ENCODE data around the gene TST. TPM values are rescaled to one million over a fixed set of nuclear protein-coding genes. Genes with fewer than 3 reads are reported as not detected.
A peak's percentile ranks its signal among the peaks of the same experiment; 100 is the strongest.

Gene TST
- total and polyA plus RNA-seq, 3 experiments from 2014 or later = 0.75 to 5.1 (median 3.7) TPM

- POLR2A ChIA-PET = no interaction called here
- H3K36me3 ChIP-seq (ENCODE audit: insufficient read depth, low read length) = no peaks in the 10 kb centered on the region
- Mint-ChIP-seq H3K4me1 (no peaks in the 10 kb centered on the region), H3K36me3 (no peaks in the 10 kb centered on the region), H3K27ac (no peak overlapping the region), H3K4me3 (no peak overlapping the region), H3K27me3 (peaks cover 0 to 10% of the 10 kb centered on the region in 2 donors), H3K9me3 (no peaks in the 10 kb centered on the region)
- DNase-seq = no peak
- H3K4me3 ChIP-seq (ENCODE audit: low read length) = no peak overlapping the region
- no peaks in the 10 kb centered on the region for H3K27me3 ChIP-seq (ENCODE audit: insufficient read depth, low read length, poor library complexity, severe bottlenecking)
- CTCF ChIA-PET = no interaction called here
- H3K27ac ChIP-seq (ENCODE audit: low read depth, low read length) = no peak overlapping the region
- H3K4me1 ChIP-seq (ENCODE audit: insufficient read depth, low read length) = no peaks in the 10 kb centered on the region
- no peaks in the 10 kb centered on the region for H3K9me3 ChIP-seq (ENCODE audit: low read length)
These were observed 6.9 kb downstream of the TST start for GRCh38 chr22:37012262-37012904.

GRCh38 chr22:37011472-37011871 is 7.8 kb downstream of the TST start:
- POLR2A ChIA-PET = no interaction called here
- H3K27ac Mint-ChIP-seq = no peak overlapping the region
- no peak overlapping the region for H3K4me3 Mint-ChIP-seq
- H3K36me3 Mint-ChIP-seq = peaks cover 0 to under 1% (median 0%) of the 10 kb centered on the region in 3 donors
- no peaks in the 10 kb centered on the region for H3K36me3 ChIP-seq (ENCODE audit: insufficient read depth, low read length)
- H3K4me3 ChIP-seq (ENCODE audit: low read length) = no peak overlapping the region
- H3K9me3 Mint-ChIP-seq = no peaks in the 10 kb centered on the region
- no peak for DNase-seq
- peaks cover 2 to 17% of the 10 kb centered on the region in 2 donors for H3K27me3 Mint-ChIP-seq
- CTCF ChIA-PET = interaction anchor here (0.9 kb wide), 1 partner anchor 10 kb away, joined by 4 read pairs; no protein-coding TSS in a partner anchor
- no peaks in the 10 kb centered on the region for H3K9me3 ChIP-seq (ENCODE audit: low read length)
- H3K27me3 ChIP-seq (ENCODE audit: insufficient read depth, low read length, poor library complexity, severe bottlenecking) = no peaks in the 10 kb centered on the region
- no peak overlapping the region for H3K27ac ChIP-seq (ENCODE audit: low read depth, low read length)
- no peaks in the 10 kb centered on the region for H3K4me1 Mint-ChIP-seq
- no peaks in the 10 kb centered on the region for H3K4me1 ChIP-seq (ENCODE audit: insufficient read depth, low read length)

GRCh38 chr22:37010976-37011375 is 8.3 kb downstream of the TST start:
- Mint-ChIP-seq H3K27me3 (peaks cover 6 to 17% of the 10 kb centered on the region in 2 donors), H3K36me3 (peaks cover 0 to 1% (median 0%) of the 10 kb centered on the region in 3 donors), H3K9me3 (no peaks in the 10 kb centered on the region), H3K4me3 (no peak overlapping the region), H3K27ac (no peak overlapping the region), H3K4me1 (no peaks in the 10 kb centered on the region)
- no peak overlapping the region for H3K27ac ChIP-seq (ENCODE audit: low read depth, low read length)
- H3K4me3 ChIP-seq (ENCODE audit: low read length) = no peak overlapping the region
- H3K9me3 ChIP-seq (ENCODE audit: low read length) = no peaks in the 10 kb centered on the region
- DNase-seq = no peak
- no peaks in the 10 kb centered on the region for H3K4me1 ChIP-seq (ENCODE audit: insufficient read depth, low read length)
- no peaks in the 10 kb centered on the region for H3K27me3 ChIP-seq (ENCODE audit: insufficient read depth, low read length, poor library complexity, severe bottlenecking)
- CTCF ChIA-PET = interaction anchor here (0.9 kb wide), 1 partner anchor 11 kb away, joined by 4 read pairs; no protein-coding TSS in a partner anchor
- no peaks in the 10 kb centered on the region for H3K36me3 ChIP-seq (ENCODE audit: insufficient read depth, low read length)
- POLR2A ChIA-PET = no interaction called here

GRCh38 chr22:37010174-37010573 is 9.1 kb downstream of the TST start:
- ChIA-PET POLR2A (no interaction called here), CTCF (no interaction called here)
- H3K4me1 ChIP-seq (ENCODE audit: insufficient read depth, low read length) = no peaks in the 10 kb centered on the region
- no peaks in the 10 kb centered on the region for H3K36me3 ChIP-seq (ENCODE audit: insufficient read depth, low read length)
- Mint-ChIP-seq H3K27me3 (peaks cover 12 to 19% of the 10 kb centered on the region in 2 donors), H3K4me1 (no peaks in the 10 kb centered on the region), H3K9me3 (no peaks in the 10 kb centered on the region), H3K27ac (no peak overlapping the region), H3K36me3 (peaks cover 0 to 1% (median 0%) of the 10 kb centered on the region in 3 donors), H3K4me3 (no peak overlapping the region)
- H3K27ac ChIP-seq (ENCODE audit: low read depth, low read length) = no peak overlapping the region
- no peak for DNase-seq
- H3K27me3 ChIP-seq (ENCODE audit: insufficient read depth, low read length, poor library complexity, severe bottlenecking) = no peaks in the 10 kb centered on the region
- H3K9me3 ChIP-seq (ENCODE audit: low read length) = no peaks in the 10 kb centered on the region
- H3K4me3 ChIP-seq (ENCODE audit: low read length) = no peak overlapping the region

- no peak overlapping the region for H3K27ac Mint-ChIP-seq
- CTCF ChIA-PET = no interaction called here
- no peak overlapping the region for H3K27ac ChIP-seq (ENCODE audit: low read depth, low read length)
These were observed 9.8 kb downstream of the TST start for GRCh38 chr22:37009490-37009889.

GRCh38 chr22:37008365-37008764 is 10.9 kb downstream of the TST start:
- peaks cover 0 to 1% (median 0%) of the 10 kb centered on the region in 3 donors for H3K36me3 Mint-ChIP-seq
- H3K27me3 Mint-ChIP-seq = peaks cover 21 to 29% of the 10 kb centered on the region in 2 donors
- H3K27ac ChIP-seq (ENCODE audit: low read depth, low read length) = no peak overlapping the region
- H3K27ac Mint-ChIP-seq = no peak overlapping the region
- no peaks in the 10 kb centered on the region for H3K9me3 Mint-ChIP-seq
- no peaks in the 10 kb centered on the region for H3K4me1 ChIP-seq (ENCODE audit: insufficient read depth, low read length)
- no peaks in the 10 kb centered on the region for H3K4me1 Mint-ChIP-seq
- no peak for DNase-seq
- no peaks in the 10 kb centered on the region for H3K9me3 ChIP-seq (ENCODE audit: low read length)
- no peak overlapping the region for H3K4me3 Mint-ChIP-seq
- POLR2A ChIA-PET = no interaction called here
- H3K4me3 ChIP-seq (ENCODE audit: low read length) = no peak overlapping the region
- H3K36me3 ChIP-seq (ENCODE audit: insufficient read depth, low read length) = no peaks in the 10 kb centered on the region
- CTCF ChIA-PET = interaction anchor here (1.2 kb wide), 1 partner anchor 14 kb away, joined by 4 read pairs; no protein-coding TSS in a partner anchor
- no peaks in the 10 kb centered on the region for H3K27me3 ChIP-seq (ENCODE audit: insufficient read depth, low read length, poor library complexity, severe bottlenecking)

More at GRCh38 chr22:37009490-37009889, 9.8 kb downstream of the TST start:
- Histone ChIP-seq H3K4me3 (ENCODE audit: low read length) (no peak overlapping the region), H3K27me3 (ENCODE audit: insufficient read depth, low read length, poor library complexity, severe bottlenecking) (no peaks in the 10 kb centered on the region), H3K36me3 (ENCODE audit: insufficient read depth, low read length) (no peaks in the 10 kb centered on the region), H3K9me3 (ENCODE audit: low read length) (no peaks in the 10 kb centered on the region), H3K4me1 (ENCODE audit: insufficient read depth, low read length) (no peaks in the 10 kb centered on the region)
- H3K4me3 Mint-ChIP-seq = no peak overlapping the region
- no peaks in the 10 kb centered on the region for H3K4me1 Mint-ChIP-seq
- H3K9me3 Mint-ChIP-seq = no peaks in the 10 kb centered on the region
- peaks cover 0 to 1% (median 0%) of the 10 kb centered on the region in 3 donors for H3K36me3 Mint-ChIP-seq
- POLR2A ChIA-PET = no interaction called here
- H3K27me3 Mint-ChIP-seq = peaks cover 13 to 26% of the 10 kb centered on the region in 2 donors
- DNase-seq = no peak

- no peak for DNase-seq
- Histone ChIP-seq H3K4me3 (ENCODE audit: low read length) (no peak overlapping the region), H3K27me3 (ENCODE audit: insufficient read depth, low read length, poor library complexity, severe bottlenecking) (no peaks in the 10 kb centered on the region), H3K9me3 (ENCODE audit: low read length) (no peaks in the 10 kb centered on the region), H3K4me1 (ENCODE audit: insufficient read depth, low read length) (no peaks in the 10 kb centered on the region), H3K27ac (ENCODE audit: low read depth, low read length) (no peak overlapping the region), H3K36me3 (ENCODE audit: insufficient read depth, low read length) (no peaks in the 10 kb centered on the region)
- Mint-ChIP-seq H3K9me3 (no peaks in the 10 kb centered on the region), H3K27ac (peak overlapping the region in 1 of 8 donors; percentile 40), H3K27me3 (peaks cover 28 to 33% of the 10 kb centered on the region in 2 donors), H3K4me3 (no peak overlapping the region), H3K4me1 (no peaks in the 10 kb centered on the region), H3K36me3 (peaks cover 0 to 1% (median 0%) of the 10 kb centered on the region in 3 donors)
- ChIA-PET CTCF (interaction anchor here (1.2 kb wide), 1 partner anchor 15 kb away, joined by 4 read pairs; no protein-coding TSS in a partner anchor), POLR2A (no interaction called here)
These were observed 11.6 kb downstream of the TST start for GRCh38 chr22:37007651-37008050.

- Histone ChIP-seq H3K4me1 (ENCODE audit: insufficient read depth, low read length) (no peaks in the 10 kb centered on the region), H3K9me3 (ENCODE audit: low read length) (no peaks in the 10 kb centered on the region), H3K27me3 (ENCODE audit: insufficient read depth, low read length, poor library complexity, severe bottlenecking) (no peaks in the 10 kb centered on the region), H3K27ac (ENCODE audit: low read depth, low read length) (no peak overlapping the region), H3K36me3 (ENCODE audit: insufficient read depth, low read length) (no peaks in the 10 kb centered on the region), H3K4me3 (ENCODE audit: low read length) (no peak overlapping the region)
- H3K9me3 Mint-ChIP-seq = no peaks in the 10 kb centered on the region
- H3K4me1 Mint-ChIP-seq = no peaks in the 10 kb centered on the region
- peaks cover 28 to 31% of the 10 kb centered on the region in 2 donors for H3K27me3 Mint-ChIP-seq
- no peak overlapping the region for H3K4me3 Mint-ChIP-seq
- ChIA-PET POLR2A (no interaction called here), CTCF (no interaction called here)
- no peak for DNase-seq
- no peak overlapping the region for H3K27ac Mint-ChIP-seq
- H3K36me3 Mint-ChIP-seq = peaks cover 0 to 1% (median 0%) of the 10 kb centered on the region in 3 donors
These were observed 16.6 kb downstream of the TST start for GRCh38 chr22:37002633-37003032.

Data from CD8-positive, alpha-beta memory T cell (primary cell).